ENCODE measurements around the gene UBE2E2.

DNA sequence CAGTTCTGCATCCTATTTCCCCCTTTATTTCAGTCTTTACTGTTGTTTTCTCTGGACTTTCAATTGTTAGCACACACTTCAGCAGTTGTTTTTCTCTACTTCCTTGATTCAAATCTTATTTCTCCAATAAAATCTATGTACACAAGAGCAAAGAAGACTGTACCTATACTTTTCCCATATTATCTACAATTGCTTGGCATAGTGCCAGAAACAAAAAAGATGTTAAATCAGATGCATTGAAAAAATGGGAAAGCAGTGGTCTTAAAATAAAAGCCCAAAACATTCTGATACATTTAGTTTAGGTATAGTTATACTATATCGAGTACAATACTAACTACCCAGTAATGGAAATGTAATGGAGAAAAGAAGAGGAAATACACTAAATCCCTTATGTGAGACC is 265.1 kb downstream of the UBE2E2 start:
- no peak for TF ChIP-seq CTCF (IDR thresholded peaks at IDR 0.05; ENCODE audit: low read depth, low read length)
- TF ChIP-seq POLR2A (IDR thresholded peaks at IDR 0.05; ENCODE audit: extremely low read depth, insufficient read length): no peak
- TF ChIP-seq MAX (IDR thresholded peaks at IDR 0.05; ENCODE audit: low read depth, low read length): no peak
